Activated T-cell treated with anti-CD3 and anti-CD28 coated beads, Interleukin-2, amount 50 U/mL, for 4 hours (primary cell): ENCODE results near the gene ALDH1A2. TPM values are rescaled to one million over a fixed set of nuclear protein-coding genes. Genes with fewer than 3 reads are reported as not detected.
"Not testable (repeated sequence)": the region's sequence is repeated elsewhere in the genome, so short reads cannot be mapped to it uniquely, and the experiment has no call there.

Experiments used
- ATAC-seq, 2 donors: fragments of 200-7000 bp; cut with Tn5 transposase; one replicate each; pipeline ENCODE4 v1.10.0; 2021
- DNase-seq: peaks from one replicate; pipeline ENCODE4 v3.0.0-alpha.2; 2020
- H3K27me3 Mint-ChIP-seq: one replicate; pipeline ENCODE4 v1.8.0; 2021; ENCODE audit warnings: low read depth, mixed read lengths
- H3K36me3 Mint-ChIP-seq: one replicate; pipeline ENCODE4 v1.8.0; 2022; ENCODE audit warnings: mixed read lengths; ENCODE audit not compliant: insufficient read depth
- H3K4me1 Mint-ChIP-seq: one replicate; pipeline ENCODE4 v1.8.0; 2021; ENCODE audit warnings: low read depth, mixed read lengths
- H3K4me3 Mint-ChIP-seq: one replicate; pipeline ENCODE4 v1.8.0; 2021; ENCODE audit warnings: mild to moderate bottlenecking, moderate library complexity, mixed read lengths
- H3K9me3 Mint-ChIP-seq: one replicate; pipeline ENCODE4 v1.8.0; 2021; ENCODE audit warnings: mixed read lengths
- total RNA-seq, 3 donors: library from RNA; stranded (reverse); gene quantifications; one replicate each; pipeline ENCODE4 v1.2.1, GENCODE V29; 2021

The ALDH1A2 gene
- total RNA-seq, 3 donors from 2014 or later: 0.38 to 2.3 (median 0.53) TPM

- Mint-ChIP-seq H3K9me3 (no peaks in the 10 kb centered on the region), H3K36me3 (no peaks in the 10 kb centered on the region), H3K27me3 (peaks cover 4% of the 10 kb centered on the region), H3K4me3 (no peak overlapping the region), H3K4me1 (no peaks in the 10 kb centered on the region)
- DNase-seq (no peak), ATAC-seq (no peak)
Observed at GRCh38 chr15:58081456-58081855, 15.9 kb upstream of the ALDH1A2 start.

GRCh38 chr15:58080959-58081358 is 15.4 kb upstream of the ALDH1A2 start:
- not testable (repeated sequence) for H3K27me3 Mint-ChIP-seq

GRCh38 chr15:58080398-58080797 is 14.9 kb upstream of the ALDH1A2 start:
- Mint-ChIP-seq H3K36me3 (no peaks in the 10 kb centered on the region), H3K4me3 (no peak overlapping the region), H3K9me3 (no peaks in the 10 kb centered on the region), H3K27me3 (peaks cover 3% of the 10 kb centered on the region), H3K4me1 (no peaks in the 10 kb centered on the region)
- DNase-seq: no peak
- no peak for ATAC-seq

More at GRCh38 chr15:58080959-58081358, 15.4 kb upstream of the ALDH1A2 start:
- H3K36me3 Mint-ChIP-seq, H3K4me3 Mint-ChIP-seq, DNase-seq, H3K4me1 Mint-ChIP-seq, ATAC-seq, H3K9me3 Mint-ChIP-seq: not testable (repeated sequence)

GRCh38 chr15:58078591-58078990 is 13.1 kb upstream of the ALDH1A2 start:
- Mint-ChIP-seq H3K4me1 (no peaks in the 10 kb centered on the region), H3K27me3 (peaks cover 5% of the 10 kb centered on the region), H3K4me3 (no peak overlapping the region), H3K9me3 (no peaks in the 10 kb centered on the region), H3K36me3 (no peaks in the 10 kb centered on the region)
- no peak for ATAC-seq
- DNase-seq: no peak

GRCh38 chr15:58077427-58077826 is 11.9 kb upstream of the ALDH1A2 start:
- no peak for DNase-seq
- peaks cover 9% of the 10 kb centered on the region for H3K27me3 Mint-ChIP-seq
- no peaks in the 10 kb centered on the region for H3K4me1 Mint-ChIP-seq
- H3K4me3 Mint-ChIP-seq: no peak overlapping the region
- no peak for ATAC-seq
- no peaks in the 10 kb centered on the region for H3K36me3 Mint-ChIP-seq
- H3K9me3 Mint-ChIP-seq: no peaks in the 10 kb centered on the region

- H3K9me3 Mint-ChIP-seq: no peaks in the 10 kb centered on the region
- DNase-seq (no peak), ATAC-seq (no peak)
- H3K27me3 Mint-ChIP-seq: peaks cover 28% of the 10 kb centered on the region
- no peaks in the 10 kb centered on the region for H3K4me1 Mint-ChIP-seq
- H3K36me3 Mint-ChIP-seq: no peaks in the 10 kb centered on the region
- H3K4me3 Mint-ChIP-seq: no peak overlapping the region
Observed at GRCh38 chr15:58074452-58074851, 8.9 kb upstream of the ALDH1A2 start.

GRCh38 chr15:58070801-58071418 is 5.4 kb upstream of the ALDH1A2 start:
- Mint-ChIP-seq H3K9me3 (no peaks in the 10 kb centered on the region), H3K4me1 (peaks cover 3% of the 10 kb centered on the region), H3K27me3 (peaks cover 44% of the 10 kb centered on the region), H3K4me3 (no peak overlapping the region), H3K36me3 (no peaks in the 10 kb centered on the region)
- DNase-seq (peak; percentile 6), ATAC-seq (no peak)

GRCh38 chr15:58069008-58069407 is 3.5 kb upstream of the ALDH1A2 start:
- Mint-ChIP-seq H3K4me1 (peaks cover 3% of the 10 kb centered on the region), H3K9me3 (no peaks in the 10 kb centered on the region), H3K36me3 (no peaks in the 10 kb centered on the region), H3K27me3 (peaks cover 53% of the 10 kb centered on the region), H3K4me3 (no peak overlapping the region)
- ATAC-seq: no peak
- DNase-seq: no peak

GRCh38 chr15:58066042-58066867 is 744 bp upstream of the ALDH1A2 start:
- peaks cover 53% of the 10 kb centered on the region for H3K27me3 Mint-ChIP-seq
- H3K36me3 Mint-ChIP-seq: no peaks in the 10 kb centered on the region
- H3K4me3 Mint-ChIP-seq: peak overlapping the region; percentile 40
- H3K9me3 Mint-ChIP-seq: no peaks in the 10 kb centered on the region
- ATAC-seq (peak; percentile 84 to 88), DNase-seq (peak; percentile 23)
- H3K4me1 Mint-ChIP-seq: peaks cover 3% of the 10 kb centered on the region

- no peak overlapping the region for H3K4me3 Mint-ChIP-seq
- H3K4me1 Mint-ChIP-seq: peaks cover 3% of the 10 kb centered on the region
- DNase-seq: no peak
- H3K9me3 Mint-ChIP-seq: no peaks in the 10 kb centered on the region
- H3K27me3 Mint-ChIP-seq: peaks cover 54% of the 10 kb centered on the region
- no peaks in the 10 kb centered on the region for H3K36me3 Mint-ChIP-seq
- no peak for ATAC-seq
Observed at GRCh38 chr15:58064980-58065444, 499 bp downstream of the ALDH1A2 start.

GRCh38 chr15:58064082-58064979 is 1.2 kb downstream of the ALDH1A2 start:
- no peaks in the 10 kb centered on the region for H3K9me3 Mint-ChIP-seq
- H3K4me3 Mint-ChIP-seq: no peak overlapping the region
- no peaks in the 10 kb centered on the region for H3K36me3 Mint-ChIP-seq
- H3K27me3 Mint-ChIP-seq: peaks cover 53% of the 10 kb centered on the region
- peaks cover 3% of the 10 kb centered on the region for H3K4me1 Mint-ChIP-seq
- no peak for DNase-seq
- no peak for ATAC-seq

- Mint-ChIP-seq H3K27me3 (peaks cover 54% of the 10 kb centered on the region), H3K9me3 (no peaks in the 10 kb centered on the region), H3K4me1 (peaks cover 3% of the 10 kb centered on the region), H3K4me3 (no peak overlapping the region), H3K36me3 (no peaks in the 10 kb centered on the region)
- ATAC-seq (no peak), DNase-seq (no peak)
Observed at GRCh38 chr15:58063614-58064013, 1.9 kb downstream of the ALDH1A2 start.

GRCh38 chr15:58062983-58063382 is 2.5 kb downstream of the ALDH1A2 start:
- DNase-seq (no peak), ATAC-seq (no peak)
- peaks cover 3% of the 10 kb centered on the region for H3K4me1 Mint-ChIP-seq
- H3K27me3 Mint-ChIP-seq: peaks cover 52% of the 10 kb centered on the region
- no peaks in the 10 kb centered on the region for H3K36me3 Mint-ChIP-seq
- no peak overlapping the region for H3K4me3 Mint-ChIP-seq
- H3K9me3 Mint-ChIP-seq: no peaks in the 10 kb centered on the region

- H3K4me3 Mint-ChIP-seq: no peak overlapping the region
- H3K27me3 Mint-ChIP-seq: peaks cover 48% of the 10 kb centered on the region
- H3K9me3 Mint-ChIP-seq: no peaks in the 10 kb centered on the region
- H3K4me1 Mint-ChIP-seq: peaks cover 3% of the 10 kb centered on the region
- no peaks in the 10 kb centered on the region for H3K36me3 Mint-ChIP-seq
- DNase-seq (no peak), ATAC-seq (no peak)
Observed at GRCh38 chr15:58062175-58062574, 3.3 kb downstream of the ALDH1A2 start.
